LNCaP clone FGC (cell line): Measurements from ENCODE around the gene C4orf50.
"Not testable (repeated sequence)": the region's sequence is repeated elsewhere in the genome, so short reads cannot be mapped to it uniquely, and the experiment has no call there.

Experiments used
- DNase-seq: peaks from one replicate; pipeline ENCODE4 v3.0.0-alpha.2; 2011; ENCODE audit warnings: low read depth
- H3K4me3 ChIP-seq: 2 replicates; pipeline ENCODE4 v1.5.1; 2011; ENCODE audit warnings: mild to moderate bottlenecking, low read depth, low read length, control low read depth
- CTCF ChIP-seq: IDR thresholded peaks from 2 replicates; pipeline ENCODE4 v1.5.1; 2012; ENCODE audit warnings: mild to moderate bottlenecking; ENCODE audit not compliant: control insufficient read depth, insufficient read depth; ENCODE audit errors: extremely low read depth

The C4orf50 gene

GRCh38 chr4:5866841-5867813 lies 151.1 kb downstream of the C4orf50 start:
- no peak for DNase-seq
- H3K4me3 ChIP-seq = no peak overlapping the region
- no peak for TF ChIP-seq CTCF

- no peak for DNase-seq
- TF ChIP-seq CTCF = no peak
- H3K4me3 ChIP-seq = no peak overlapping the region
These were observed 152.2 kb downstream of the C4orf50 start for GRCh38 chr4:5865896-5866599.

- no peak for TF ChIP-seq CTCF
- no peak overlapping the region for H3K4me3 ChIP-seq
- DNase-seq = no peak
These were observed 154.6 kb downstream of the C4orf50 start for GRCh38 chr4:5863461-5864113.

- no peak overlapping the region for H3K4me3 ChIP-seq
- no peak for TF ChIP-seq CTCF
- no peak for DNase-seq
These were observed 160.0 kb downstream of the C4orf50 start for GRCh38 chr4:5858020-5858769.

- no peak for TF ChIP-seq CTCF
- no peak overlapping the region for H3K4me3 ChIP-seq
- no peak for DNase-seq
These were observed 161.0 kb downstream of the C4orf50 start for GRCh38 chr4:5857199-5857598.

GRCh38 chr4:5856362-5856761 lies 161.9 kb downstream of the C4orf50 start:
- not testable (repeated sequence) for H3K4me3 ChIP-seq, DNase-seq

- no peak for TF ChIP-seq CTCF
- no peak for DNase-seq
- H3K4me3 ChIP-seq = no peak overlapping the region
These were observed 163.3 kb downstream of the C4orf50 start for GRCh38 chr4:5854929-5855328.
